ENCODE measurements around the gene XPOT. TPM values are rescaled to one million over a fixed set of nuclear protein-coding genes. Genes with fewer than 3 reads are reported as not detected.
A peak's percentile ranks its signal among the peaks of the same experiment; 100 is the strongest.

Gene XPOT
- total RNA-seq, 2 donors from 2014 or later: 29.8 to 51.0 TPM

DNA sequence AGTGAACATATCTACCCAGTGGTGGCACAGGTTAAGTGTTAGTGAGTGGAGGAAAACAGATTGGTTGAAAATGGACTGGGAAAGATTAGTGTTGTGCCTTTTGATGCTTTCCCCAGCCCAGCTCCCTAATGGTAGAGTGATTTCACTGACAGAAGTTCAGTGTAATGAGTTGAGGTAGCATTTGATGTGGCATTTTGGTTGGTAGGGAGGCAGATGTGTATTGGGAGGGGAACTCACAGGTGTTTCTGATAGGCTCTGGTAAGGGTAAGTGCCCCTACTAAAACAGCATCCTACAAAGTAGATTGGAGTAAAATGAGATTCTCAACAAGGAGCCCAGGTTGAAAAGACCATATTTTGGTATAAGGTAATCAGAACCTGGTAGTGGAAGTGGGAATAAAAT, 51.9 kb downstream of the XPOT start:
- no peak for DNase-seq
- no peaks in the 10 kb centered on the region for H3K27me3 ChIP-seq
- no peaks in the 10 kb centered on the region for H3K36me3 ChIP-seq
- no peak overlapping the region for H3K4me3 ChIP-seq
- intact Hi-C loops (cut with DNase I): no loop called here
- H3K9ac ChIP-seq (ENCODE audit: low read depth in 2 of 2, low read length in 2 of 2): no peak overlapping the region
- no peak overlapping the region for H3K27ac ChIP-seq
- TF ChIP-seq CTCF (IDR thresholded peaks at IDR 0.05): no peak
- no peaks in the 10 kb centered on the region for H3K4me1 ChIP-seq
- no peaks in the 10 kb centered on the region for H3K9me3 ChIP-seq

DNA sequence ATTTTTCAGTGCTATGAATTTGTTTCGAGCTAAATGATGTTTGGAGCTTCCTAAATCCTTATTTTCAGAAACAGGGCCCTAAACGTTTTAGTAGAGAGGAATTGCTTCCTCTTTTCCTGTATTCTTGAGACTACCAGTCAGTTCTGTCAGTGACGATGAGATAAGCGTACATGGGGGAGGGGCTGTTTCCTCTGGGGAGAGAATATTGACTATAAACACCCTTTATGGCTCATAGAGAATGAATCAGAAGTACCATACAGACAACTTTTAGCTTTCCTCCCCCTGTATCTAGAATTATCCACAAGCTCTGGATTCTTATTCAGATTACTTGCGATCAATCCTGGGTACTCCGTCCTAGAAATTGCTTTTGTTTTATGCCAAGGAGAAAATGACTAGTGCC, 52.8 kb downstream of the XPOT start:
- no peaks in the 10 kb centered on the region for H3K36me3 ChIP-seq
- no peak for TF ChIP-seq CTCF (IDR thresholded peaks at IDR 0.05)
- no peaks in the 10 kb centered on the region for H3K27me3 ChIP-seq
- H3K4me1 ChIP-seq: no peaks in the 10 kb centered on the region
- intact Hi-C loops (cut with DNase I): no loop called here
- no peak overlapping the region for H3K27ac ChIP-seq
- H3K4me3 ChIP-seq: no peak overlapping the region
- no peaks in the 10 kb centered on the region for H3K9me3 ChIP-seq
- H3K9ac ChIP-seq (ENCODE audit: low read depth in 2 of 2, low read length in 2 of 2): no peak overlapping the region
- DNase-seq: peak; percentile 29

- no peaks in the 10 kb centered on the region for H3K27me3 ChIP-seq
- intact Hi-C loops (cut with DNase I): no loop called here
- no peaks in the 10 kb centered on the region for H3K4me1 ChIP-seq
- no peaks in the 10 kb centered on the region for H3K36me3 ChIP-seq
- H3K9me3 ChIP-seq: no peaks in the 10 kb centered on the region
- no peak overlapping the region for H3K9ac ChIP-seq (ENCODE audit: low read depth in 2 of 2, low read length in 2 of 2)
- H3K27ac ChIP-seq: no peak overlapping the region
- no peak for DNase-seq
- no peak for TF ChIP-seq CTCF (IDR thresholded peaks at IDR 0.05)
- no peak overlapping the region for H3K4me3 ChIP-seq
Measured at GRCh38 chr12:64457466-64457865, 53.3 kb downstream of the XPOT start.

DNA sequence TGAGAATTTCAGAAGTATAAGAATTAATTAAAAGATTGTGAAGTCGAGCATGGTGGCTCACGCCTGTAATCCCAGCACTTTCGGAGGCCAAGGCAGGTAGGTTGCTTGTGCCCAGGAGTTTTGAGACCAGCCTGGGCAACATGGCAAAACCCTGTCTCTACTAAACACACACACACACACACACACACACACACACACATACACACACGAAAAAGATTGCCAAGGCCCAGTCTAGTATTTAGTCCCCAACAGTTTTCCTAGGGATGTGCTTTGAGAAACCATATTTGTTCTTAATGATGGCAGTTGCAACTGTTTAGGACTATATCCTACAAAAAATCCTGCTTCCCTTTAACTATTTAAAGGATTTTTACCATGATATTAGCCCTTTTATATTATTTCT, 53.7 kb downstream of the XPOT start:
- no peaks in the 10 kb centered on the region for H3K9me3 ChIP-seq
- no peaks in the 10 kb centered on the region for H3K4me1 ChIP-seq
- H3K36me3 ChIP-seq: no peaks in the 10 kb centered on the region
- no peak overlapping the region for H3K4me3 ChIP-seq
- no peak for DNase-seq
- H3K9ac ChIP-seq (ENCODE audit: low read depth in 2 of 2, low read length in 2 of 2): no peak overlapping the region
- no peak for TF ChIP-seq CTCF (IDR thresholded peaks at IDR 0.05)
- H3K27me3 ChIP-seq: no peaks in the 10 kb centered on the region
- intact Hi-C loops (cut with DNase I): no loop called here
- no peak overlapping the region for H3K27ac ChIP-seq

DNA sequence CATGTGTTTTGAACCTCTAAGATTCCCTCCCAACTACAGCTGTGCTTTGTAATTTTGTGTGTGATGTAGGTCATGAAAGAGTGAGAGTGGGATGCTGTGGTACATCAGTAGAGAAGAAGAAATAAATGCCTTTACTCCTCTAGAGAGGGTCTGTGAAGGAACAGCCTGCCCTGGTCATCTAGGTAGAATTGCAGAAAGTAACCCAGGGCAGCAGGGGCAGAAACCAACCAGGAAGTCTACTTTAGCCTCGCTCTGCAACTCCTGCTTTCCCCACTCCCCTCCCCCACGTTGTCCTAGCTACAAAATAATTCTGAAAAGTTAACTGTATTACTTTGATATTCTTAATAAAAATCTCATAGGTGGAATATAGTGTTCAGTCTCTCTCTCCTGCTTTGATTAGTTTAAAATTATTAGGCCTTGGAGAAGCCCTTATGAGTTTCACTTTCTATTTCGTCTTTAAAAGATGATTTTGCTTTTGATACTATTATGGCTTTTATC, 55.3 kb downstream of the XPOT start:
- no peaks in the 10 kb centered on the region for H3K36me3 ChIP-seq
- H3K27ac ChIP-seq: no peak overlapping the region
- no peaks in the 10 kb centered on the region for H3K9me3 ChIP-seq
- DNase-seq: no peak
- H3K27me3 ChIP-seq: no peaks in the 10 kb centered on the region
- no peak for TF ChIP-seq CTCF (IDR thresholded peaks at IDR 0.05)
- intact Hi-C loops (cut with DNase I): no loop called here
- peak overlapping the region in 1 of 2 donors; percentile 61 for H3K9ac ChIP-seq (ENCODE audit: low read depth in 2 of 2, low read length in 2 of 2)
- no peak overlapping the region for H3K4me3 ChIP-seq
- no peaks in the 10 kb centered on the region for H3K4me1 ChIP-seq
